ENCODE data around the gene CACFD1. TPM values are rescaled to one million over a fixed set of nuclear protein-coding genes. Genes with fewer than 3 reads are reported as not detected.

The CACFD1 gene
- total RNA-seq, 1 experiment from 2014 or later = 15.1 TPM

- no peaks in the 10 kb centered on the region for H3K27me3 Mint-ChIP-seq (ENCODE audit: unreplicated experiment)
- no peak for TF ChIP-seq CTCF (IDR thresholded peaks at IDR 0.05; ENCODE audit: unreplicated experiment)
- peaks cover 30% of the 10 kb centered on the region for H3K36me3 Mint-ChIP-seq (ENCODE audit: insufficient read depth, unreplicated experiment)
- H3K27ac Mint-ChIP-seq (ENCODE audit: unreplicated experiment) = no peak overlapping the region
- BruUV-seq (replicated peaks) = no TSS peak
- DNase-seq = no peak
- CTCF ChIA-PET = no interaction called here
- no peaks in the 10 kb centered on the region for H3K4me1 Mint-ChIP-seq (ENCODE audit: low read depth, unreplicated experiment)
- H3K9me3 Mint-ChIP-seq (ENCODE audit: low read depth, unreplicated experiment) = no peaks in the 10 kb centered on the region
- H3K4me3 Mint-ChIP-seq (ENCODE audit: low read depth, unreplicated experiment) = no peak overlapping the region
- intact Hi-C loops (cut with micrococcal nuclease; ENCODE audit: unreplicated experiment) = no loop called here
Measured at GRCh38 chr9:133475292-133476012, 15.7 kb downstream of the CACFD1 start.

- Mint-ChIP-seq H3K9me3 (ENCODE audit: low read depth, unreplicated experiment) (no peaks in the 10 kb centered on the region), H3K36me3 (ENCODE audit: insufficient read depth, unreplicated experiment) (peaks cover 25% of the 10 kb centered on the region), H3K4me1 (ENCODE audit: low read depth, unreplicated experiment) (no peaks in the 10 kb centered on the region), H3K27me3 (ENCODE audit: unreplicated experiment) (no peaks in the 10 kb centered on the region), H3K4me3 (ENCODE audit: low read depth, unreplicated experiment) (no peak overlapping the region), H3K27ac (ENCODE audit: unreplicated experiment) (no peak overlapping the region)
- BruUV-seq (replicated peaks) = no TSS peak
- no peak for DNase-seq
- intact Hi-C loops (cut with micrococcal nuclease; ENCODE audit: unreplicated experiment) = no loop called here
- no peak for TF ChIP-seq CTCF (IDR thresholded peaks at IDR 0.05; ENCODE audit: unreplicated experiment)
- CTCF ChIA-PET = no interaction called here
Measured at GRCh38 chr9:133476036-133476931, 16.5 kb downstream of the CACFD1 start.

- Mint-ChIP-seq H3K4me1 (ENCODE audit: low read depth, unreplicated experiment) (no peaks in the 10 kb centered on the region), H3K36me3 (ENCODE audit: insufficient read depth, unreplicated experiment) (peaks cover 18% of the 10 kb centered on the region), H3K27me3 (ENCODE audit: unreplicated experiment) (no peaks in the 10 kb centered on the region), H3K9me3 (ENCODE audit: low read depth, unreplicated experiment) (no peaks in the 10 kb centered on the region), H3K4me3 (ENCODE audit: low read depth, unreplicated experiment) (no peak overlapping the region), H3K27ac (ENCODE audit: unreplicated experiment) (no peak overlapping the region)
- TF ChIP-seq CTCF (IDR thresholded peaks at IDR 0.05; ENCODE audit: unreplicated experiment) = no peak
- CTCF ChIA-PET = no interaction called here
- intact Hi-C loops (cut with micrococcal nuclease; ENCODE audit: unreplicated experiment) = no loop called here
- no peak for DNase-seq
- BruUV-seq (replicated peaks) = no TSS peak
Measured at GRCh38 chr9:133476941-133477340, 17.2 kb downstream of the CACFD1 start.

- CTCF ChIA-PET = no interaction called here
- Mint-ChIP-seq H3K4me3 (ENCODE audit: low read depth, unreplicated experiment) (peak overlapping the region; percentile 61), H3K27ac (ENCODE audit: unreplicated experiment) (no peak overlapping the region), H3K36me3 (ENCODE audit: insufficient read depth, unreplicated experiment) (peaks cover 17% of the 10 kb centered on the region), H3K4me1 (ENCODE audit: low read depth, unreplicated experiment) (no peaks in the 10 kb centered on the region), H3K9me3 (ENCODE audit: low read depth, unreplicated experiment) (no peaks in the 10 kb centered on the region), H3K27me3 (ENCODE audit: unreplicated experiment) (no peaks in the 10 kb centered on the region)
- TF ChIP-seq CTCF (IDR thresholded peaks at IDR 0.05; ENCODE audit: unreplicated experiment) = no peak
- no peak for DNase-seq
- intact Hi-C loops (cut with micrococcal nuclease; ENCODE audit: unreplicated experiment) = no loop called here
- BruUV-seq (replicated peaks) = no TSS peak
Measured at GRCh38 chr9:133477461-133477860, 17.7 kb downstream of the CACFD1 start.

All from Calu3 (cell line).